ENCODE data around the gene THSD4. TPM values are rescaled to one million over a fixed set of nuclear protein-coding genes. Genes with fewer than 3 reads are reported as not detected.

THSD4 gene
- total RNA-seq, 2 experiments from 2014 or later, result not detected

DNA sequence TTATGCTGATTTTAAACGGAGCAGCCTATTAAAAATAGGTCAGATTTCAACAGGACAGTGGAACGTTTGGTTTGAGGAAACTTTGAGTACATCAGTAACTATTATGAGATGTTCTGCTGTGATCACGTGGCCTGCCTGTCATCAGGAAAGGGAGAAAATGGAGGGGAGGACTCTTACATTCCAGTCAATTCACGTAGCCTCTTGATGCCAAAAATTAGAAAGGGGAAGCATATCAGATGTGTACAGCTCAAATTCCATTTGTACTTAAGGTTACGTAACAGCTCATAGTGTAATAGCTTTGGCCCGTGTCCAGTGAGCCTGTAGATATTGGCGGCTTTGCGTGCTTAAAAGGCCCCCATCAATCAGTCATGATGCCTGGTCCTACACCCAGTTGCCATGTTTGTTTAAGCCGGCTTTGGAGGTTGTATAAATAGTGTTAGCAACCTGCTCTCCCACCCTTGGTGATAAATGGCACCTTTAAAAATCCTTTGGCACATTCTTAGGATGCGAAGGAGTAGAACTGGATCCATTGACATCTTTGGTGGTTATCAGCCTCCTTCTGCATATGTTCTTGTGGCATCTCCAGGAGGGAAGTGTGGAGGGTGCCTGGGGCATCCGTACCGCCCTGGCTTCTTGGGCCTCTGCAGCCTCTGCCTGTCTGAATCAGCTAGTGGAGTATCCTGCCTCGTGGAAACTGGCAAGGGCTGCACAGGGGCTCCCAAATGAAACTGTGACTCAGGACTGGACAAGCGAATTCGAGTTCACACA is 163.9 kb downstream of the THSD4 start:
- POLR2A ChIA-PET, result no interaction called here
- CTCF ChIA-PET, result no interaction called here

- ChIA-PET POLR2A (no interaction called here), CTCF (no interaction called here)
These were observed 164.5 kb downstream of the THSD4 start for GRCh38 chr15:71279757-71280141.

GRCh38 chr15:71280206-71280605 is 164.9 kb downstream of the THSD4 start:
- POLR2A ChIA-PET, result no interaction called here

GRCh38 chr15:71281256-71281655 is 166.0 kb downstream of the THSD4 start:
- POLR2A ChIA-PET, result no interaction called here
- CTCF ChIA-PET, result no interaction called here

More at GRCh38 chr15:71280206-71280605, 164.9 kb downstream of the THSD4 start:
- CTCF ChIA-PET, result no interaction called here

DNA sequence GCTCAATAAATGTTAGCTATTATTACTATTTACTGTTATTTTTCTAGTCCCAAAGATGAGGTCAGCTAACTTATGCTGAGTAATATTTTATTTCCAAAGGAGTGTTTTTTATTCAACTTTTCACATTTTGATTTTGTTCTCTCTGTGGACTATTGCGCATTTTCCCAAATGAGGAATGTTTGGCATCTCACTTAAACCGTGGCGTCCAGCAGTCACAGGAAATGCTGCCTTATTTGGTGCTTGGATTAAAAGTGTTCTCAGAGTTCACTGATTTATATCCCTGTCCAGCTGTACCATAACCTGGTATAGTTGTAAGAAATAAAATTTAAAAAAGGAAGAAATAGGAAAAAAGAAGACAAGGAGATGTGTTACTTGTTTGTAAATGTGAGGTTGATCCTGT is 166.8 kb downstream of the THSD4 start:
- ChIA-PET POLR2A (no interaction called here), CTCF (no interaction called here)

GRCh38 chr15:71288348-71288955 is 173.2 kb downstream of the THSD4 start:
- POLR2A ChIA-PET, result no interaction called here
- CTCF ChIA-PET, result no interaction called here

DNA sequence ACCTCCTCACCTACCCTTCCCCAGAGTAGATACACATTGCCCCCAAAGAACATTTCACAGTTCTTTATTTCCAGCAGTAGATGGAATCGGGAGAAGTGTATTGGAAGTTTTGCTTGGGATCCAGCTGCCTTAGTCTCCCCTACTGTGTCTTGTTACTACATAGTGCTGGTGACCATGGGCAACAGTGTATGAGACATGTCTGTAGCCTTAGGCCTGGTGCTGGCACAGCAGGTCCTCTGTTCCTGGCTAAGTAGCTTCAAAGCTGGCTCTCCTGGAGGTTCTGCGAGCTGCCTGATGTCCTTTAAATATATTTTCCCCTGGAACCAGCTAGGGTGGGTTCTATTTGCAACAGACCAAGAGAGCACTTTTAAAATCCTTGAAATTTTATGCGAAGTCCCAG is 174.7 kb downstream of the THSD4 start:
- CTCF ChIA-PET, result no interaction called here
- POLR2A ChIA-PET, result no interaction called here

DNA sequence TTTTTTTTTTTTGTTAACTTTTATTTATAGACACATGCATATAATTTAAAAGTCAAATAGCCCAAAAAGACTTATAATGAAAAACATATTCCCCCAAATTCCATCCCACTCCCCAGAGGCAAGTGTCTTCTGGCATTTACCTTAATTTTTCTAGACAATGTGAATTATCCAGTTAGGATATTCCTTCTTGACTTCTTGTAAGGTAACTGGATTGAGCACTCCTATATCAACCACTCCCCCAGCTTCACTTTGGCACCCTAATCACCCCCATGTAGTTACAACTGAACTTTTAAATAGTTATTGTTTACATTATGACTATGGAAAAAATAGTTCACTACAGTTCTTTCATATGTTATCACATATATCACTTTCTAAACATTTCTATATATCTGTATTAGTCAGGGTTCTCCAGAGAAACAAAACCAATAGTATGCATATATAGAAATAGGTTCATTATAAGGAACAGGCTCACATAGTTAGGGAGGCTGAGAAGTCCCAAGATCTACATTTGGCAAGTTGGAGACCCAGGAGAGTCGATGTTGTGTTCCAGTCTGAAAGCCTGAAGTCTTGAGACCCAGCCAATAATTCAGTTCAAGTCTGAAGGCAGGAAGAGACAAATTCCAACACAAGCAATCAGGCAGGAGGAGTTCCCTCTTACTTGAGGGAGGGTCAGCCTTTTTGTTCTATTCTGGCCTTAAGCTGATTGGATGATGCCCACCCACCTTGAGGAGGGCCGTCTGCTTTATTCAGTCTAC is 175.8 kb downstream of the THSD4 start:
- ChIA-PET CTCF (no interaction called here), POLR2A (no interaction called here)

- ChIA-PET CTCF (no interaction called here), POLR2A (no interaction called here)
These were observed 176.5 kb downstream of the THSD4 start for GRCh38 chr15:71291723-71292122.

GRCh38 chr15:71293723-71294122 is 178.5 kb downstream of the THSD4 start:
- CTCF ChIA-PET, result no interaction called here
- POLR2A ChIA-PET, result no interaction called here

GRCh38 chr15:71294251-71294910 is 179.1 kb downstream of the THSD4 start:
- ChIA-PET CTCF (no interaction called here), POLR2A (no interaction called here)

GRCh38 chr15:71294911-71295602 is 179.8 kb downstream of the THSD4 start:
- ChIA-PET CTCF (no interaction called here), POLR2A (no interaction called here)

- ChIA-PET CTCF (no interaction called here), POLR2A (no interaction called here)
These were observed 180.5 kb downstream of the THSD4 start for GRCh38 chr15:71295603-71296314.

GRCh38 chr15:71296315-71296679 is 181.0 kb downstream of the THSD4 start:
- POLR2A ChIA-PET, result no interaction called here
- CTCF ChIA-PET, result no interaction called here

DNA sequence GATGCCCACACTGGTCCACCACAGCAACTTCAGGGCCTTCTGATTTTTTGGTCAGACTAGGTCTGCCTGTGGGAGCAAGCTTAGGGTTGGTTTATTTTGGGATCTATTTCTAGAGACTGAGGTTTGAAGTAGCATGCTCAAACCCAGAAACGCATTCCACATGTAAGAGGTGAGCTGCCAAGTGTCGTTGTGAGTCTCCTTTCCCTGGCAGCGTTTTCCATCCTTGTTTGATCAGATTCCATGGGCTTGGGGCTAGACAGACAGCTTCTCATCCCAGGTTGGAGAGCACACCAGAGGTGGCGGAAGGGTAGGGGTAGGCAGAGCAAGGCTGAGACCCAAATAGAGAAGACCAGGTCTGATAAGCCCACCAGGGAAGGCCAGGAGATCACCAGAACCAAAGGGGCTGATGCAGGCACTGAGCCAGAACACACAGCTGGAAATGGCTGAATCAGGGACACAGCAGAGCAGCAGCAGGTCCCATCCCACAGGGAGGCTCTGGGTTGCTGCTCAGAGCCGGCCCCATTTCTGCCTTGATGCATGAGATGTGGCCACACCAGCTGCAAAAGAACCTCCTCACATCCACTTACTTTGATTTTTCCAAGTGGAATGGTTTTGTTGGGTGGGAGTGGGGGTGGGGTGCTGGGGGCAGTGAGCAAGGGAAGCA is 186.8 kb downstream of the THSD4 start:
- POLR2A ChIA-PET, result no interaction called here
- CTCF ChIA-PET, result no interaction called here

GRCh38 chr15:71302861-71303410 is 187.7 kb downstream of the THSD4 start:
- POLR2A ChIA-PET, result no interaction called here
- CTCF ChIA-PET, result no interaction called here

DNA sequence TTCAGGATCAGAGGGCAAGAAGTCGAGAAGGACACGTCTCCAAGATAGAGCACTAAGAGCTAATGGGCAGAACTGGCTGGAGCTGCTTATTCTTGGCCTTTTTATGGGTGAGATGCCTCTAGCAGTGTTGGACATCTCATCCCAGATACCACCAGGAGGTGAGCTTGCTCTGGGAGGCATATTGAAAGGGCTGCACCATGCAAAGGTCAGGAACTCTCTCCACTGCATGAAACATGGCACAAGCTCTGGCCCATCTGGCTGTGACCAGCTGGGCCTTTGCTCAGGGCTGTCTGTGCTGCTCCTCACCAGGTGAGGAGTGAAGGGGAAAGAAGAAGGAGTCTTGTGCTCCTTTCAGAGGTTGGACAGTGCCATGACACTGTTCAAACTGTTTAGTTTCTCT is 188.7 kb downstream of the THSD4 start:
- ChIA-PET CTCF (no interaction called here), POLR2A (no interaction called here)

DNA sequence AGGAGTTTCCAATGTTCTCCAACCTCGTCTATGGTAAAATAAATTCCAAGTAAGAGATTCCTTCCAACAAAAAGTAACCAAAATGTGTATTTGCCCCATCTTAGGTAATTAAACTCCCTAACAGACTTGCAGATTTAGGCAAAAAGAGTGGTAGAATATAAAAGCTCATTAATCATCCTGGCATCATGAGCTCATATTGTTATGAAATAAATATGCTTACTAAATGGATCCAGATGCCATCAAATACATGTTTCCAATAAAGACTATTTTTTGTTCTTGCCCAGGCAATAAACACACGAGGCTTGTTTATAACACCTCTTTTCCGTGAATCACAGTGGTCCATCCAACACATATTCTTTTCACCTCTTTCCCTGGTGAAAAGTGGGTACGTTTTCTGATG is 189.4 kb downstream of the THSD4 start:
- ChIA-PET POLR2A (no interaction called here), CTCF (no interaction called here)

DNA sequence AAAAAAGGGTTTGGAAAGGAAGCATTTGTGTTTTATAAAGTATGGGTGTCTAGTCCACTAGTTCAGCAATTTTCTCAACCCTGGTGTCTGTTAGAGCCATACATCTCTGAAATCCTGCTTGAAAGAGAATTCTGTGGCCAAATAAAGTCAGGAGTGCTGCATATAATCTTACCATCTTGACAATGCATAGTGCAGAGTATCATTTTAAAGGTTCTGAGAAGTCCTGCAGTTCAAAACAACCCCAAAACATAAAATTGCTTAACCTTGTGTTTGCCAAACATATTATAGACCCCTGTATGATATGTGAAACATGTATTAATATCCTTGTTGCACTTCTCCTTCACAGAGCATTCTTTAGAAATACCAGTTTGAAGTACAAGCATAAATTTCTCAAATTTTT is 191.3 kb downstream of the THSD4 start:
- CTCF ChIA-PET, result no interaction called here
- POLR2A ChIA-PET, result interaction anchor here (0.6 kb wide), 1 partner anchor 20 kb away, joined by 3 read pairs; no protein-coding TSS in a partner anchor

Data from activated CD8-positive, alpha-beta memory T cell treated with anti-CD3 and anti-CD28 coated beads for 36 hours (primary cell).